HG02938 (cell line): Measurements from ENCODE around the gene MPHOSPH9.

Source experiments
- ATAC-seq: cut with Tn5 transposase; IDR thresholded peaks from one replicate; pipeline ENCODE4 v1.9.1; 2021; ENCODE audit warnings: mild to moderate bottlenecking, moderate library complexity; ENCODE audit not compliant: unreplicated experiment

MPHOSPH9 gene

GRCh38 chr12:123232807-123233504 lies at the start of gene MPHOSPH9, which contains the start of gene MTRFR:
Gene MPHOSPH9, minus strand, starts transcription at chr12:123233141. Its CDS starts 2,777 bp downstream, at chr12:123230364.
Gene MTRFR, plus strand, starts transcription at chr12:123233436. Its CDS starts 20,239 bp downstream, at chr12:123253675.
- ATAC-seq: peak; percentile 83

GRCh38 chr12:123282111-123282510 lies 49.2 kb upstream of the MPHOSPH9 start:
- ATAC-seq: no peak

GRCh38 chr12:123280971-123281370 lies 48.0 kb upstream of the MPHOSPH9 start:
- no peak for ATAC-seq

- ATAC-seq: peak; percentile 78
These were observed 45.2 kb upstream of the MPHOSPH9 start for GRCh38 chr12:123278101-123278627.

- ATAC-seq: no peak
These were observed 40.2 kb upstream of the MPHOSPH9 start for GRCh38 chr12:123273166-123273565.

- ATAC-seq: no peak
These were observed 38.2 kb upstream of the MPHOSPH9 start for GRCh38 chr12:123271001-123271668.

GRCh38 chr12:123270214-123271000 lies 37.5 kb upstream of the MPHOSPH9 start:
- ATAC-seq: no peak

- no peak for ATAC-seq
These were observed 36.9 kb upstream of the MPHOSPH9 start for GRCh38 chr12:123269896-123270213.

- no peak for ATAC-seq
These were observed 36.5 kb upstream of the MPHOSPH9 start for GRCh38 chr12:123269395-123269892.

GRCh38 chr12:123268850-123269249 lies 35.9 kb upstream of the MPHOSPH9 start:
- no peak for ATAC-seq

GRCh38 chr12:123267991-123268843 lies 35.3 kb upstream of the MPHOSPH9 start:
- no peak for ATAC-seq

- ATAC-seq: no peak
These were observed 34.5 kb upstream of the MPHOSPH9 start for GRCh38 chr12:123267335-123267920.

GRCh38 chr12:123266679-123267277 lies 33.8 kb upstream of the MPHOSPH9 start:
- ATAC-seq: no peak

- ATAC-seq: no peak
These were observed 33.1 kb upstream of the MPHOSPH9 start for GRCh38 chr12:123265851-123266678.

GRCh38 chr12:123264642-123265041 lies 31.7 kb upstream of the MPHOSPH9 start:
- ATAC-seq: no peak

GRCh38 chr12:123263196-123263817 lies 30.4 kb upstream of the MPHOSPH9 start:
- no peak for ATAC-seq

GRCh38 chr12:123261196-123261595 lies 28.3 kb upstream of the MPHOSPH9 start:
- ATAC-seq: no peak

- no peak for ATAC-seq
These were observed 27.1 kb upstream of the MPHOSPH9 start for GRCh38 chr12:123260081-123260480.
